SK-N-SH (cell line): ENCODE data around the gene NRG3. TPM values are rescaled to one million over a fixed set of nuclear protein-coding genes. Genes with fewer than 3 reads are reported as not detected.
A peak's percentile ranks its signal among the peaks of the same experiment; 100 is the strongest.

Source experiments
- CTCF ChIA-PET: fragments of 300-600, 350-600 bp; formaldehyde crosslinking; extraction: SDS; loops from one replicate; lab custom pipeline; 2021; lab: Yijun Ruan, JAX
- POLR2A ChIA-PET: fragments of 350-600 bp; sonication (Branson Sonifier 250); formaldehyde crosslinking; extraction: SDS; loops from one replicate; lab custom pipeline; 2020; ENCODE audit warnings: antibody characterized with exemption, inconsistent platforms; lab: Yijun Ruan, JAX
- DNase-seq: peaks from one replicate; pipeline ENCODE4 v3.0.0; 2012
- H2AFZ ChIP-seq: fragments of 200-600 bp; sonication (generic); 2 replicates; pipeline ENCODE4 v1.8.1; 2016; ENCODE audit warnings: antibody characterized with exemption, mild to moderate bottlenecking, low read depth
- H3F3A ChIP-seq: fragments of 200-600 bp; sonication (generic); replicated peaks from 2 replicates; pipeline ENCODE3; 2016; ENCODE audit warnings: antibody characterized with exemption, mild to moderate bottlenecking; ENCODE audit not compliant: insufficient read depth
- H3K27ac ChIP-seq, 2 experiments: fragments of 200-500 bp in 1 of 2; fragments of 200-600 bp in 1 of 2; sonication (Bioruptor generic) in 1 of 2; sonication (generic), shearing (Covaris generic) in 1 of 2; 2 replicates each; pipeline versions ENCODE4 v1.5.1 to v1.6.1; 2014 to 2016; ENCODE audit warnings: low read depth in 2 of 2, inconsistent platforms in 1 of 2, low read length in 1 of 2, mild to moderate bottlenecking in 1 of 2, mixed read lengths in 1 of 2
- H3K27me3 ChIP-seq: fragments of 200-600 bp; sonication (generic), shearing (Covaris generic); 2 replicates; pipeline ENCODE4 v1.6.1; 2016; ENCODE audit warnings: mixed run types; ENCODE audit not compliant: insufficient read depth
- H3K36me3 ChIP-seq, 2 experiments: fragments of 200-500 bp in 1 of 2; fragments of 200-600 bp in 1 of 2; sonication (Bioruptor generic) in 1 of 2; sonication (generic) in 1 of 2; replicated peaks in 1 of 2; 2 replicates each; pipeline versions ENCODE3 to v1.5.1; 2014 to 2016; ENCODE audit warnings: low read length in 1 of 2, mild to moderate bottlenecking in 1 of 2; ENCODE audit not compliant: insufficient read depth in 2 of 2, control insufficient read depth in 1 of 2
- H3K4me1 ChIP-seq, 2 experiments: fragments of 200-500 bp in 1 of 2; fragments of 200-600 bp in 1 of 2; sonication (Bioruptor generic) in 1 of 2; sonication (generic), shearing (Covaris generic) in 1 of 2; 2 replicates each; pipeline versions ENCODE4 v1.5.1 to v1.6.1; 2014 to 2016; ENCODE audit warnings: low read depth in 1 of 2, low read length in 1 of 2, mixed run types in 1 of 2; ENCODE audit not compliant: insufficient read depth in 2 of 2, control insufficient read depth in 1 of 2
- H3K4me2 ChIP-seq: fragments of 200-600 bp; sonication (generic), shearing (Covaris generic); 2 replicates; pipeline ENCODE4 v1.6.1; 2017; ENCODE audit warnings: mixed run types
- H3K4me3 ChIP-seq, 2 experiments: fragments of 200-500 bp in 1 of 2; fragments of 200-600 bp in 1 of 2; sonication (Bioruptor generic) in 1 of 2; sonication (generic), shearing (Covaris generic) in 1 of 2; 2 replicates each; pipeline versions ENCODE4 v1.5.1 to v1.8.1; 2014 to 2016; ENCODE audit warnings: low read depth in 2 of 2, inconsistent platforms in 1 of 2, low read length in 1 of 2, mild to moderate bottlenecking in 1 of 2, mixed read lengths in 1 of 2, moderate library complexity in 1 of 2
- H3K79me2 ChIP-seq: fragments of 200-600 bp; sonication (generic); 2 replicates; pipeline ENCODE4 v1.8.1; 2017; ENCODE audit warnings: mild to moderate bottlenecking; ENCODE audit not compliant: insufficient read depth
- H3K9ac ChIP-seq: fragments of 200-600 bp; sonication (generic); 2 replicates; pipeline ENCODE4 v1.6.1; 2017; ENCODE audit warnings: mixed run types
- H3K9me2 ChIP-seq: fragments of 200-600 bp; sonication (generic); 2 replicates; pipeline ENCODE4 v1.6.1; 2017; ENCODE audit warnings: mixed run types
- H3K9me3 ChIP-seq: fragments of 200-600 bp; sonication (generic); 2 replicates; pipeline ENCODE4 v1.6.1; 2017; ENCODE audit warnings: mixed run types, mild to moderate bottlenecking, moderate library complexity
- H4K20me1 ChIP-seq: fragments of 200-600 bp; sonication (generic); 2 replicates; pipeline ENCODE4 v1.6.1; 2017; ENCODE audit warnings: mild to moderate bottlenecking, mixed run types; ENCODE audit not compliant: insufficient read depth
- EP300 ChIP-seq, 2 experiments: IDR thresholded peaks; 2 replicates each; pipeline versions ENCODE4 v1.4.0 to v1.6.1; 2012; ENCODE audit warnings: borderline replicate concordance in 1 of 2, low read depth in 1 of 2, low read length in 1 of 2
- EZH2phosphoT487 ChIP-seq: fragments of 200-600 bp; sonication (generic); IDR thresholded peaks from 2 replicates; pipeline ENCODE4 v1.6.1; 2017; ENCODE audit warnings: low read depth, mixed run types, mild to moderate bottlenecking, antibody characterized with exemption, moderate library complexity, borderline replicate concordance
- FOSL2 ChIP-seq: IDR thresholded peaks from 2 replicates; pipeline ENCODE4 v1.4.0; 2012; ENCODE audit warnings: low read depth, mild to moderate bottlenecking, moderate library complexity, borderline replicate concordance
- MXI1 ChIP-seq: IDR thresholded peaks from 2 replicates; pipeline ENCODE4 v1.6.1; 2012; ENCODE audit warnings: mild to moderate bottlenecking, low read depth, low read length, improper control_type of control experiment
- NFIC ChIP-seq: IDR thresholded peaks from 2 replicates; pipeline ENCODE4 v1.4.0; 2012; ENCODE audit warnings: borderline replicate concordance
- NRF1 ChIP-seq: IDR thresholded peaks from 2 replicates; pipeline ENCODE4 v1.6.1; 2012; ENCODE audit warnings: low read depth, mild to moderate bottlenecking, low read length
- SIN3A ChIP-seq: IDR thresholded peaks from 2 replicates; pipeline ENCODE4 v1.6.1; 2012; ENCODE audit warnings: low read depth, mild to moderate bottlenecking, low read length, moderate library complexity, borderline replicate concordance
- SMC3 ChIP-seq: IDR thresholded peaks from 2 replicates; pipeline ENCODE4 v1.6.1; 2012; ENCODE audit warnings: low read depth, low read length, improper control_type of control experiment
- TAF1 ChIP-seq: IDR thresholded peaks from 2 replicates; pipeline ENCODE4 v1.6.1; 2012; ENCODE audit warnings: low read depth, mild to moderate bottlenecking, low read length, moderate library complexity, borderline replicate concordance
- YY1 ChIP-seq: IDR thresholded peaks from 2 replicates; pipeline ENCODE4 v1.4.0; 2012; ENCODE audit warnings: low read depth, mild to moderate bottlenecking
- WGBS: methylation state at CpG from one replicate; pipeline ENCODE4 v1.1.6; 2017; ENCODE audit warnings: low lambda C conversion rate; 5-methylcytosine and 5-hydroxymethylcytosine counted together
- polyA plus RNA-seq, 3 experiments: library from polyadenylated mRNA; depleted of rRNA; stranded (reverse); fragments of >200 nt; gene quantifications; 2 replicates each; pipeline ENCODE4 v1.2.3, GENCODE V29; 2012
- TF ChIP-seq, protein P1 (sequence below): fragments of 150-350 bp; IDR thresholded peaks from 2 replicates; pipeline ENCODE4 v1.6.1; 2017; ENCODE audit warnings: antibody characterized with exemption, low read length, low read depth, borderline replicate concordance
- TF ChIP-seq, protein P2 (sequence below): fragments of 200-600 bp; sonication (generic); IDR thresholded peaks from 2 replicates; pipeline ENCODE4 v1.6.1; 2017; ENCODE audit warnings: antibody characterized with exemption, mild to moderate bottlenecking, moderate library complexity
- TF ChIP-seq, protein P3 (sequence below): fragments of 150-350 bp; IDR thresholded peaks from 2 replicates; pipeline ENCODE4 v1.6.1; 2016; ENCODE audit warnings: mild to moderate bottlenecking, low read depth, low read length
- TF ChIP-seq, protein P4 (sequence below): IDR thresholded peaks from 2 replicates; pipeline ENCODE4 v1.4.0; 2012; ENCODE audit warnings: low read depth

Gene NRG3
- polyA plus RNA-seq, 1 of the 3 experiments (the other 2 are of a cell fraction), result 0.03 TPM

DNA sequence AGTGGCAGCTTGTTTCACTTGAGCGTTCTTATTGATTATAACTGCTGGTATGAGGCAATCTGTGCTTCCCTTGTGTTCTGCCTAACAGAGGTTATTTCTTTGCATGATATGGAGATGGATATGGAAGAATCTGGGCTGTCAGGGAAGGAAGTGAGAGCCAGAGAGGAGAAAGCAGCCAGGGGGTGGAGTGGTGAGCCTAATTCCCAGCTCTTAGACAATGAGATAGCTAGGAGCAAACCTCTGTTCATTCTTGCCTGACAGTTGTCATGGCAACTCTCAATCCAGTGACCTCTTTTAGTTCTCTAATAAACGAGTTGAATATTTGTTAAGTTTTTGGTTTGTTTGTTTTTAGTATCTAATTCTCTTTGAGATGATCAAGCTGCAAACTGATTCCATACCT, 214.3 kb downstream of the NRG3 start:
- 11% methylated on average over 2 of the region's 2 CpGs for WGBS
- Histone ChIP-seq H3K9me2 (no peaks in the 10 kb centered on the region), H3K36me3 (no peaks in the 10 kb centered on the region), H3K79me2 (no peaks in the 10 kb centered on the region), H3F3A (no peaks in the 10 kb centered on the region), H3K27me3 (no peaks in the 10 kb centered on the region), H3K4me1 (no peaks in the 10 kb centered on the region), H2AFZ (no peak overlapping the region), H3K9me3 (no peaks in the 10 kb centered on the region), H4K20me1 (no peaks in the 10 kb centered on the region), H3K4me3 (no peak overlapping the region), H3K9ac (no peak overlapping the region), H3K4me2 (no peak overlapping the region), H3K27ac (no peak overlapping the region)
- ChIA-PET CTCF (no interaction called here), POLR2A (interaction anchor here (0.6 kb wide), 1 partner anchor 9 kb away, joined by 3 read pairs; no protein-coding TSS in a partner anchor)
- TF ChIP-seq MXI1 (no peak), TAF1 (no peak), EZH2phosphoT487 (no peak), FOSL2 (no peak), SMC3 (no peak), YY1 (no peak), EP300 (IDR thresholded peaks at IDR 0.05; ENCODE audit: borderline replicate concordance in 1 of 2, low read depth in 1 of 2, low read length in 1 of 2) (no peak), SIN3A (no peak), NRF1 (no peak), NFIC (no peak)
- TF ChIP-seq, protein P1, sequence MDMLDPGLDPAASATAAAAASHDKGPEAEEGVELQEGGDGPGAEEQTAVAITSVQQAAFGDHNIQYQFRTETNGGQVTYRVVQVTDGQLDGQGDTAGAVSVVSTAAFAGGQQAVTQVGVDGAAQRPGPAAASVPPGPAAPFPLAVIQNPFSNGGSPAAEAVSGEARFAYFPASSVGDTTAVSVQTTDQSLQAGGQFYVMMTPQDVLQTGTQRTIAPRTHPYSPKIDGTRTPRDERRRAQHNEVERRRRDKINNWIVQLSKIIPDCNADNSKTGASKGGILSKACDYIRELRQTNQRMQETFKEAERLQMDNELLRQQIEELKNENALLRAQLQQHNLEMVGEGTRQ, result no peak
- TF ChIP-seq, protein P2, sequence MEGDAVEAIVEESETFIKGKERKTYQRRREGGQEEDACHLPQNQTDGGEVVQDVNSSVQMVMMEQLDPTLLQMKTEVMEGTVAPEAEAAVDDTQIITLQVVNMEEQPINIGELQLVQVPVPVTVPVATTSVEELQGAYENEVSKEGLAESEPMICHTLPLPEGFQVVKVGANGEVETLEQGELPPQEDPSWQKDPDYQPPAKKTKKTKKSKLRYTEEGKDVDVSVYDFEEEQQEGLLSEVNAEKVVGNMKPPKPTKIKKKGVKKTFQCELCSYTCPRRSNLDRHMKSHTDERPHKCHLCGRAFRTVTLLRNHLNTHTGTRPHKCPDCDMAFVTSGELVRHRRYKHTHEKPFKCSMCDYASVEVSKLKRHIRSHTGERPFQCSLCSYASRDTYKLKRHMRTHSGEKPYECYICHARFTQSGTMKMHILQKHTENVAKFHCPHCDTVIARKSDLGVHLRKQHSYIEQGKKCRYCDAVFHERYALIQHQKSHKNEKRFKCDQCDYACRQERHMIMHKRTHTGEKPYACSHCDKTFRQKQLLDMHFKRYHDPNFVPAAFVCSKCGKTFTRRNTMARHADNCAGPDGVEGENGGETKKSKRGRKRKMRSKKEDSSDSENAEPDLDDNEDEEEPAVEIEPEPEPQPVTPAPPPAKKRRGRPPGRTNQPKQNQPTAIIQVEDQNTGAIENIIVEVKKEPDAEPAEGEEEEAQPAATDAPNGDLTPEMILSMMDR, result no peak
- TF ChIP-seq, protein P3, sequence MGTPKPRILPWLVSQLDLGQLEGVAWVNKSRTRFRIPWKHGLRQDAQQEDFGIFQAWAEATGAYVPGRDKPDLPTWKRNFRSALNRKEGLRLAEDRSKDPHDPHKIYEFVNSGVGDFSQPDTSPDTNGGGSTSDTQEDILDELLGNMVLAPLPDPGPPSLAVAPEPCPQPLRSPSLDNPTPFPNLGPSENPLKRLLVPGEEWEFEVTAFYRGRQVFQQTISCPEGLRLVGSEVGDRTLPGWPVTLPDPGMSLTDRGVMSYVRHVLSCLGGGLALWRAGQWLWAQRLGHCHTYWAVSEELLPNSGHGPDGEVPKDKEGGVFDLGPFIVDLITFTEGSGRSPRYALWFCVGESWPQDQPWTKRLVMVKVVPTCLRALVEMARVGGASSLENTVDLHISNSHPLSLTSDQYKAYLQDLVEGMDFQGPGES, result no peak
- TF ChIP-seq, protein P4, sequence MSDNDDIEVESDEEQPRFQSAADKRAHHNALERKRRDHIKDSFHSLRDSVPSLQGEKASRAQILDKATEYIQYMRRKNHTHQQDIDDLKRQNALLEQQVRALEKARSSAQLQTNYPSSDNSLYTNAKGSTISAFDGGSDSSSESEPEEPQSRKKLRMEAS, result no peak
- peak; percentile 28 for DNase-seq
